ENCODE data around the gene ATAD3A. TPM values are rescaled to one million over a fixed set of nuclear protein-coding genes. Genes with fewer than 3 reads are reported as not detected.
"Not testable (repeated sequence)": the region's sequence is repeated elsewhere in the genome, so short reads cannot be mapped to it uniquely, and the experiment has no call there.

The ATAD3A gene
- total and polyA plus RNA-seq, 10 donors, result 11.3 to 29.0 (median 17.1) TPM

- no peaks in the 10 kb centered on the region for H3K27me3 ChIP-seq (replicated peaks in 1 of 7)
- intact Hi-C loops (cut with DNase I; ENCODE audit: low total_unique reads), result no loop called here
- H3K4me3 ChIP-seq, result no peak overlapping the region
- H3K9me3 ChIP-seq, result no peaks in the 10 kb centered on the region
- peaks cover 0 to 30% (median 3%) of the 10 kb centered on the region in 6 donors for H3K4me1 ChIP-seq
- no peak overlapping the region for H3K27ac ChIP-seq
- WGBS, 5 donors, result 85 to 91% (median 88%) methylated on average over 29 to 35 of the region's 35 CpGs
- peaks cover 0 to 39% (median 0%) of the 10 kb centered on the region in 6 donors for H3K36me3 ChIP-seq
- no peak for DNase-seq
- TF ChIP-seq POLR2A (IDR thresholded peaks at IDR 0.05), result no peak
- peak in 2 of 3 donors; percentile 12 to 18 for TF ChIP-seq POLR2AphosphoS5 (IDR thresholded peaks at IDR 0.05)
Observed at GRCh38 chr1:1553821-1554494, 42.0 kb downstream of the ATAD3A start.

- peaks cover 0 to 33% (median 3%) of the 10 kb centered on the region in 6 donors for H3K4me1 ChIP-seq
- 81 to 94% (median 86%) methylated on average over 7 to 13 of the region's 13 CpGs for WGBS, 5 donors
- TF ChIP-seq POLR2A (IDR thresholded peaks at IDR 0.05) (no peak), POLR2AphosphoS5 (IDR thresholded peaks at IDR 0.05) (peak in 2 of 3 donors; percentile 50 to 75)
- no peaks in the 10 kb centered on the region for H3K27me3 ChIP-seq (replicated peaks in 1 of 7)
- no peak overlapping the region for H3K4me3 ChIP-seq
- no peak for DNase-seq
- peak overlapping the region in 1 of 8 donors; percentile 24 for H3K27ac ChIP-seq
- H3K36me3 ChIP-seq, result peaks cover 0 to 45% (median 0%) of the 10 kb centered on the region in 6 donors
- H3K9me3 ChIP-seq, result no peaks in the 10 kb centered on the region
- intact Hi-C loops (cut with DNase I; ENCODE audit: low total_unique reads), result no loop called here
Observed at GRCh38 chr1:1554550-1554925, 42.6 kb downstream of the ATAD3A start.

GRCh38 chr1:1554926-1555915 lies 43.3 kb downstream of the ATAD3A start:
- H3K27me3 ChIP-seq (replicated peaks in 1 of 7), result no peaks in the 10 kb centered on the region
- H3K4me1 ChIP-seq, result peaks cover 0 to 31% (median 3%) of the 10 kb centered on the region in 6 donors
- TF ChIP-seq POLR2AphosphoS5 (IDR thresholded peaks at IDR 0.05), result peak; percentile 34 to 76 (median 50)
- no peak for TF ChIP-seq CTCF (IDR thresholded peaks at IDR 0.05 in 8 of 11, conservative IDR thresholded peaks at IDR 0.05 in 3 of 11)
- no peak for TF ChIP-seq POLR2A (IDR thresholded peaks at IDR 0.05)
- no peak overlapping the region for H3K4me3 ChIP-seq
- H3K27ac ChIP-seq, result peak overlapping the region in 1 of 8 donors; percentile 24
- H3K9me3 ChIP-seq, result no peaks in the 10 kb centered on the region
- WGBS, 5 donors, result 70 to 89% (median 82%) methylated on average over 23 to 31 of the region's 31 CpGs
- intact Hi-C loops (cut with DNase I; ENCODE audit: low total_unique reads), result no loop called here
- H3K36me3 ChIP-seq, result peaks cover 0 to 52% (median 3%) of the 10 kb centered on the region in 6 donors
- DNase-seq, result no peak

- no peak for DNase-seq
- TF ChIP-seq CTCF (IDR thresholded peaks at IDR 0.05 in 8 of 11, conservative IDR thresholded peaks at IDR 0.05 in 3 of 11), result no peak
- TF ChIP-seq POLR2AphosphoS5 (IDR thresholded peaks at IDR 0.05), result peak; percentile 14 to 47 (median 36)
- TF ChIP-seq POLR2A (IDR thresholded peaks at IDR 0.05), result no peak
- intact Hi-C loops (cut with DNase I; ENCODE audit: low total_unique reads), result no loop called here
- Histone ChIP-seq H3K9me3 (no peaks in the 10 kb centered on the region), H3K4me3 (no peak overlapping the region), H3K27me3 (replicated peaks in 1 of 7) (no peaks in the 10 kb centered on the region), H3K4me1 (peaks cover 0 to 25% (median 3%) of the 10 kb centered on the region in 6 donors), H3K27ac (no peak overlapping the region), H3K36me3 (peaks cover 0 to 64% (median 15%) of the 10 kb centered on the region in 6 donors)
- 91 to 94% (median 92%) methylated on average over 6 of the region's 6 CpGs for WGBS, 5 donors
Observed at GRCh38 chr1:1556505-1556904, 44.5 kb downstream of the ATAD3A start.

GRCh38 chr1:1556961-1557360 lies 45.0 kb downstream of the ATAD3A start:
- DNase-seq; H3K9me3 ChIP-seq; H3K27ac ChIP-seq; intact Hi-C loops (cut with DNase I; ENCODE audit: low total_unique reads); H3K4me3 ChIP-seq; H3K27me3 ChIP-seq (replicated peaks in 1 of 7): not testable (repeated sequence)
- 88 to 92% (median 92%) methylated on average over 11 of the region's 11 CpGs for WGBS, 5 donors
- H3K4me1 ChIP-seq, result peaks cover 0 to 27% (median 3%) of the 10 kb centered on the region in 6 donors
- H3K36me3 ChIP-seq, result peaks cover 0 to 66% (median 19%) of the 10 kb centered on the region in 6 donors

GRCh38 chr1:1557688-1558087 lies 45.7 kb downstream of the ATAD3A start:
- H3K9me3 ChIP-seq, result not testable (repeated sequence)

More at GRCh38 chr1:1557688-1558087, 45.7 kb downstream of the ATAD3A start:
- H3K27me3 ChIP-seq (replicated peaks in 1 of 7); H3K27ac ChIP-seq; intact Hi-C loops (cut with DNase I; ENCODE audit: low total_unique reads); DNase-seq; H3K4me3 ChIP-seq: not testable (repeated sequence)
- WGBS, 5 donors, result 88 to 96% (median 94%) methylated on average over 7 of the region's 7 CpGs
- peaks cover 0 to 34% (median 3%) of the 10 kb centered on the region in 6 donors for H3K4me1 ChIP-seq
- H3K36me3 ChIP-seq, result peaks cover 0 to 72% (median 27%) of the 10 kb centered on the region in 6 donors

Measured in spleen (tissue), 11 donors.